ENCODE measurements around the gene PRADC1. TPM values are rescaled to one million over a fixed set of nuclear protein-coding genes. Genes with fewer than 3 reads are reported as not detected.

Gene PRADC1
- total and polyA plus RNA-seq, 2 donors (not counting 1 experiment from before 2014, with no cell fraction given), result 2.3 to 4.6 TPM

GRCh38 chr2:73243884-73244570 lies 11.0 kb upstream of the PRADC1 start:
- Mint-ChIP-seq H3K4me3 (no peak overlapping the region), H3K4me1 (peaks cover 2% of the 10 kb centered on the region), H3K9me3 (ENCODE audit: insufficient read depth) (no peaks in the 10 kb centered on the region), H3K27me3 (no peaks in the 10 kb centered on the region), H3K27ac (no peak overlapping the region)
- no peaks in the 10 kb centered on the region for H3K9me3 ChIP-seq (ENCODE audit: control extremely low read depth in 1 of 3, control insufficient read depth in 2 of 3, insufficient read depth in 1 of 3, low read length in 2 of 3)
- TF ChIP-seq EZH2 (IDR thresholded peaks at IDR 0.05; ENCODE audit: borderline replicate concordance, insufficient read depth, low read depth, low read length, poor library complexity, severe bottlenecking) (no peak), CTCF (IDR thresholded peaks at IDR 0.05) (no peak)
- no peaks in the 10 kb centered on the region for H3K27me3 ChIP-seq (replicated peaks in 1 of 4; ENCODE audit: control extremely low read depth in 1 of 4, control insufficient read depth in 3 of 4, insufficient read depth in 4 of 4, low read length in 3 of 4)
- no peak overlapping the region for H3K27ac ChIP-seq (ENCODE audit: low read length in 2 of 2)
- peaks cover 25 to 81% of the 10 kb centered on the region in 2 experiments for H3K36me3 ChIP-seq (replicated peaks in 1 of 2; ENCODE audit: control extremely low read depth in 1 of 2, control insufficient read depth in 1 of 2, extremely low read depth in 1 of 2, insufficient read depth in 2 of 2, low read length in 1 of 2)
- DNase-seq (no peak), ATAC-seq (ENCODE audit: low read depth) (no peak)
- CTCF ChIA-PET, result no interaction called here
- H2AFZ ChIP-seq (ENCODE audit: insufficient read depth, low read depth, low read length, poor library complexity, severe bottlenecking), result no peak overlapping the region
- POLR2A ChIA-PET, result no interaction called here
- no peak overlapping the region for H3K4me3 ChIP-seq (ENCODE audit: control extremely low read depth in 1 of 5, extremely low read depth in 1 of 5, insufficient read depth in 1 of 5, low read depth in 2 of 5, low read length in 4 of 5)
- 92% methylated on average over 4 of the region's 5 CpGs for WGBS (ENCODE audit: insufficient coverage)
- intact Hi-C loops (cut with micrococcal nuclease), result no loop called here
- no peak overlapping the region for H3K9ac ChIP-seq (ENCODE audit: low read length)
- no peak overlapping the region for H3K4me2 ChIP-seq (replicated peaks; ENCODE audit: low read depth, low read length, poor library complexity, severe bottlenecking)
- H4K20me1 ChIP-seq (ENCODE audit: control insufficient read depth, insufficient read depth, low read length, poor library complexity, severe bottlenecking), result peaks cover 67% of the 10 kb centered on the region
- H3K4me1 ChIP-seq (ENCODE audit: control insufficient read depth in 2 of 2, insufficient read depth in 2 of 2, low read length in 2 of 2), result no peaks in the 10 kb centered on the region
- H3K79me2 ChIP-seq (ENCODE audit: control insufficient read depth, insufficient read depth, low read length), result peaks cover 3% of the 10 kb centered on the region

DNA sequence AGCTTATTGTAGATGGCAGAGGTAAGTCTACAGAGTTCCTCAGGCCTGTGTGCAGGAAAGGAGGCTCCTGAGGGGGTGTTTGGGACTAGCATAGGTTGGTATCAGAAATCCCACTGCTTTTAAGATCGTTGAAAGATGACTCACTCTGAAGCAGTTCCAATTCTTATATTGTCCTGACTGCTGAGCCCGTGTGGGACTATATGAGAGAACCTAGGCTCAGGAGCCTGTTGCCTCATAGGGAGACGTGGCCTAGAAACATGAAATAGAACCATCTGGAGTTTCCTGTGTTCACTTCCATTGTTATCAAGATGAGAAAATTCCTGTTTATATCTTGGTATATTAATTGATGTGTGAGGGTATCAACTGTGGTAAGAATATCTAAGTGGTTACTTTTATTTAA lies 6.7 kb upstream of the PRADC1 start:
- peaks cover 38% of the 10 kb centered on the region for H3K79me2 ChIP-seq (ENCODE audit: control insufficient read depth, insufficient read depth, low read length)
- no peak overlapping the region for H3K9ac ChIP-seq (ENCODE audit: low read length)
- Mint-ChIP-seq H3K27me3 (no peaks in the 10 kb centered on the region), H3K4me3 (no peak overlapping the region), H3K4me1 (peaks cover 31% of the 10 kb centered on the region), H3K27ac (no peak overlapping the region), H3K9me3 (ENCODE audit: insufficient read depth) (no peaks in the 10 kb centered on the region)
- DNase-seq, result no peak
- H3K4me3 ChIP-seq (ENCODE audit: control extremely low read depth in 1 of 5, extremely low read depth in 1 of 5, insufficient read depth in 1 of 5, low read depth in 2 of 5, low read length in 4 of 5), result no peak overlapping the region
- H3K4me1 ChIP-seq (ENCODE audit: control insufficient read depth in 2 of 2, insufficient read depth in 2 of 2, low read length in 2 of 2), result peaks cover 12 to 13% of the 10 kb centered on the region in 2 donors
- no peaks in the 10 kb centered on the region for H3K27me3 ChIP-seq (replicated peaks in 1 of 4; ENCODE audit: control extremely low read depth in 1 of 4, control insufficient read depth in 3 of 4, insufficient read depth in 4 of 4, low read length in 3 of 4)
- H4K20me1 ChIP-seq (ENCODE audit: control insufficient read depth, insufficient read depth, low read length, poor library complexity, severe bottlenecking), result peaks cover 79% of the 10 kb centered on the region
- H3K36me3 ChIP-seq (replicated peaks in 1 of 2; ENCODE audit: control extremely low read depth in 1 of 2, control insufficient read depth in 1 of 2, extremely low read depth in 1 of 2, insufficient read depth in 2 of 2, low read length in 1 of 2), result peaks cover 23 to 49% of the 10 kb centered on the region in 2 experiments
- ChIA-PET CTCF (interaction anchor here (0.9 to 1.5 kb wide), 3 partner anchors 11 to 50 kb away, joined by 3 to 5 read pairs (median 3); no protein-coding TSS in a partner anchor), POLR2A (no interaction called here)
- intact Hi-C loops (cut with micrococcal nuclease), result no loop called here
- no peaks in the 10 kb centered on the region for H3K9me3 ChIP-seq (ENCODE audit: control extremely low read depth in 1 of 3, control insufficient read depth in 2 of 3, insufficient read depth in 1 of 3, low read length in 2 of 3)
- no peak overlapping the region for H2AFZ ChIP-seq (ENCODE audit: insufficient read depth, low read depth, low read length, poor library complexity, severe bottlenecking)
- H3K27ac ChIP-seq (ENCODE audit: low read length in 2 of 2), result no peak overlapping the region
- no peak for ATAC-seq (ENCODE audit: low read depth)
- WGBS (ENCODE audit: insufficient coverage), result 86% methylated on average over 2 of the region's 3 CpGs
- TF ChIP-seq EZH2 (IDR thresholded peaks at IDR 0.05; ENCODE audit: borderline replicate concordance, insufficient read depth, low read depth, low read length, poor library complexity, severe bottlenecking) (no peak), CTCF (IDR thresholded peaks at IDR 0.05) (no peak)
- no peak overlapping the region for H3K4me2 ChIP-seq (replicated peaks; ENCODE audit: low read depth, low read length, poor library complexity, severe bottlenecking)

All from B cell (primary cell).